ENCODE data around the gene DLGAP1. TPM values are rescaled to one million over a fixed set of nuclear protein-coding genes. Genes with fewer than 3 reads are reported as not detected.

The DLGAP1 gene
- total RNA-seq, 1 donor from 2014 or later: 3.2 TPM

DNA sequence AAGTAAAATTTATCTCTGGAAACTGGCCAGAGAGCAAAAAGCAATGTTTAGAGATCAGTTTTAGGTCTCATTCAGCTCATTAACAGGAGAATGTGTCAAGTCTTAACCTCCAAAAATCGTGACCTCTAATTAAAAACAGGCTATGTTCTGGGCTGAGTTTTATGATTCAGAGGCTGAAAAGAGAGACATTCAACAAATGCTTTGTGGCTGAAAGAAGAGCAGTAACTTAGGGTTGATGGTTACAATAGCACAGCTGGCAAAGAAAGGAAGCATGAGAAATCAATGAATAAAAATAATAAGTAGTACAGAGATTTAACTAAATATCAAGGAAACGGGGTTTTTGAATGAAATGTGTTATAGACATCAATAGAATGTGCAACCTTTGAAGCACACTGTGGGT lies 992.1 kb downstream of the DLGAP1 start:
- Histone ChIP-seq H3K27me3 (no peaks in the 10 kb centered on the region), H3K36me3 (peaks cover 0 to 14% of the 10 kb centered on the region in 2 donors), H3K9me3 (no peaks in the 10 kb centered on the region), H3K4me1 (peaks cover 26% of the 10 kb centered on the region), H3K4me3 (no peak overlapping the region), H3K27ac (no peak overlapping the region)
- intact Hi-C loops (cut with DNase I): no loop called here
- TF ChIP-seq POLR2AphosphoS5 (IDR thresholded peaks at IDR 0.05; ENCODE audit: insufficient read depth in 1 of 2, low read depth in 1 of 2): no peak
- TF ChIP-seq, protein P1, sequence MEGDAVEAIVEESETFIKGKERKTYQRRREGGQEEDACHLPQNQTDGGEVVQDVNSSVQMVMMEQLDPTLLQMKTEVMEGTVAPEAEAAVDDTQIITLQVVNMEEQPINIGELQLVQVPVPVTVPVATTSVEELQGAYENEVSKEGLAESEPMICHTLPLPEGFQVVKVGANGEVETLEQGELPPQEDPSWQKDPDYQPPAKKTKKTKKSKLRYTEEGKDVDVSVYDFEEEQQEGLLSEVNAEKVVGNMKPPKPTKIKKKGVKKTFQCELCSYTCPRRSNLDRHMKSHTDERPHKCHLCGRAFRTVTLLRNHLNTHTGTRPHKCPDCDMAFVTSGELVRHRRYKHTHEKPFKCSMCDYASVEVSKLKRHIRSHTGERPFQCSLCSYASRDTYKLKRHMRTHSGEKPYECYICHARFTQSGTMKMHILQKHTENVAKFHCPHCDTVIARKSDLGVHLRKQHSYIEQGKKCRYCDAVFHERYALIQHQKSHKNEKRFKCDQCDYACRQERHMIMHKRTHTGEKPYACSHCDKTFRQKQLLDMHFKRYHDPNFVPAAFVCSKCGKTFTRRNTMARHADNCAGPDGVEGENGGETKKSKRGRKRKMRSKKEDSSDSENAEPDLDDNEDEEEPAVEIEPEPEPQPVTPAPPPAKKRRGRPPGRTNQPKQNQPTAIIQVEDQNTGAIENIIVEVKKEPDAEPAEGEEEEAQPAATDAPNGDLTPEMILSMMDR (IDR thresholded peaks at IDR 0.05): no peak
- no peak for DNase-seq (ENCODE audit: extremely low spot score in 2 of 2)

DNA sequence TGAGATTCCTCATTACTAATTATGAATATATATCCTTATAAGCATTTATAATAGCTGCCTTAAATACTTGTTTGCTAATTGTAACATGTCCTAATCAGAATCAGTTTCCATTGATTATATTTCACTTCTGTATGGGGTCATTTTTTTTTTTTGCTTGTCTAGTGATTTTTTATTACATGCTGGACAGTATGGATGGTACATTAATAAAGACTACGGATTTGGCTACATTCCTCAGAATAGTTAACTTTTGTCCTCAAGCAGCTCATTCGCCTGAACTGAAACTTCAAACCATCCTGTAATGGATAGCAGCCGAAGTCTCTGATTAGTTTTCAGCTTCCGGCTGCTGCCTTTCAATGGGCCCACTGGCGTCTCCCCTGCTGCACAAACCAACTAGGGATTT lies 993.4 kb downstream of the DLGAP1 start:
- H3K27me3 ChIP-seq: no peaks in the 10 kb centered on the region
- no peak overlapping the region for H3K27ac ChIP-seq
- no peak for TF ChIP-seq POLR2AphosphoS5 (IDR thresholded peaks at IDR 0.05; ENCODE audit: insufficient read depth in 1 of 2, low read depth in 1 of 2)
- TF ChIP-seq, protein P1 (IDR thresholded peaks at IDR 0.05): no peak
- no peak for TF ChIP-seq POLR2A (IDR thresholded peaks at IDR 0.05)
- H3K9me3 ChIP-seq: no peaks in the 10 kb centered on the region
- intact Hi-C loops (cut with DNase I): no loop called here
- no peak overlapping the region for H3K4me3 ChIP-seq
- no peak for DNase-seq (ENCODE audit: extremely low spot score in 2 of 2)
- peaks cover 35% of the 10 kb centered on the region for H3K4me1 ChIP-seq
- H3K36me3 ChIP-seq: peaks cover 0 to 27% of the 10 kb centered on the region in 2 donors

DNA sequence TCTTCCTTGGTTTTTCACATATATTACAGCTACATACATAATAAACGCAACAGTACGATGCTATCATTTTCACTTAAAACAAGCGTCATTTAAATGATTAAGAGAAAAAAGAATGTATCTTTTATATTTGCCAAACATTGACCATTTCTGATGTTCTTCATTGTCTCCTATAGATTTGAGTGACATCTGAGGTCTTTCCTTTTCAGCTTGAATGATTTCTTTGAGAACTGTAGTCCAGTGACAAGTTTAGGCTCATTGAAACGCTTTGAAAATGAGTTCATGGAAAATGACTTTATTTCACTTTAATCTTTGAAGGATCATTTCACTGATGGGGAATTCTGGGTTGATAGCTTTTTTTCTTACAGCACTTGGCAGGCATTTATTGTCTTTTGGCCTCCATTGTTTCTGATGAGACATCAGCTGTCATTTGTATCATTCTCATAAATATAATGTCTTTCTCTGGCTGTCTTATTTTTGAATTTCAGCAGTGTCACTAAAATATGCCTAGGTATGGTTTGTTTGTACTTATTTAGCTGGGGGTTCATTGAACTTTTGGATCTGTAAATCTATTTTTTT lies 994.2 kb downstream of the DLGAP1 start:
- H3K9me3 ChIP-seq: no peaks in the 10 kb centered on the region
- H3K4me1 ChIP-seq: peaks cover 37% of the 10 kb centered on the region
- intact Hi-C loops (cut with DNase I): no loop called here
- H3K36me3 ChIP-seq: peaks cover 0 to 35% of the 10 kb centered on the region in 2 donors
- H3K27ac ChIP-seq: no peak overlapping the region
- no peak for DNase-seq (ENCODE audit: extremely low spot score in 2 of 2)
- no peaks in the 10 kb centered on the region for H3K27me3 ChIP-seq
- TF ChIP-seq, protein P1 (IDR thresholded peaks at IDR 0.05): no peak
- TF ChIP-seq POLR2AphosphoS5 (IDR thresholded peaks at IDR 0.05; ENCODE audit: insufficient read depth in 1 of 2, low read depth in 1 of 2) (no peak), POLR2A (IDR thresholded peaks at IDR 0.05) (no peak)
- H3K4me3 ChIP-seq: no peak overlapping the region

DNA sequence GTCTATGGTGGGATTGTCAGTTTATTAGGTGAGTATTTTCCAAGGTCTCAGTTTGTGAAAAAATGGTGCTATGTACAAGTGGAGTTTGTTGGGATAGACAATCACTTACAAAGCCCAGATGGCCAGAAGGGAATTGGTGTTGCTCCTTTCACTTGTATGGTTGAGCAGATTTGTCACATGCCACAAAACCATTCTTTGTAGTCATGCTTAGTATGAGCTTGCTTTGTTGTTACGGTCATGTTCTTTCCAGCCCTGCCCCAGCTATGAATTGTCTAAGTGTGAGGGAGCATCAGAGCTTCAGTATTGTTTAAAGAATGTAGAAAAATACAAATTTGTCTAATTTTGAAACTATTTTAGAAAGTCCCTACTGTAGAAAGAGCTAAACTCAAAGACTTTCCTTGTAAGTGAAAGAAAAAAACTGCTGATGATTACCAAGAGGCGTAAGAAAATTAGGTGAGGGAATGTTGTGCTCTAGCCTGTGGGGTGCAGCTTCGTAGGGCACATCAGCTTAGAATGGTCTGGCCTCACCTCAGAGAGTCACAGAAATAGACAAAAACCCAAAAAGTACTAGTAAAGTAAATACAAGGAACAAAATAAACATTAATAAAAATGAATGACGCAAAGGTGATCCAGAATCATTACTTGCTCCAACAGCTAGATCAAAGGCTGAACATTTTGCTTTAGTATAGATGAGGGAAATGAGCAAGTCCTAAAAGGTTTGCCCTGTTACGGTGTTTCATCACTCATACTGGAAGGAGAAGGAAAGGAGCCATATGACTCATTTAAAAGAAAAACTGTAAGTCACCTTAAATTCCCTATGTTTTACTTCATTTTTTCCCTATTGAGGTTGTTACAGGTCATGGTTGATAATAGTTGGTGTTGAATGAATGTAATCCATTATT lies 995.9 kb downstream of the DLGAP1 start:
- no peak for TF ChIP-seq POLR2A (IDR thresholded peaks at IDR 0.05)
- TF ChIP-seq, protein P1 (IDR thresholded peaks at IDR 0.05): no peak
- TF ChIP-seq POLR2AphosphoS5 (IDR thresholded peaks at IDR 0.05; ENCODE audit: insufficient read depth in 1 of 2, low read depth in 1 of 2): no peak
- Histone ChIP-seq H3K36me3 (peaks cover 0 to 35% of the 10 kb centered on the region in 2 donors), H3K4me1 (peaks cover 54% of the 10 kb centered on the region), H3K27ac (no peak overlapping the region), H3K4me3 (no peak overlapping the region), H3K9me3 (no peaks in the 10 kb centered on the region), H3K27me3 (no peaks in the 10 kb centered on the region)
- intact Hi-C loops (cut with DNase I): no loop called here
- DNase-seq (ENCODE audit: extremely low spot score in 2 of 2): no peak

DNA sequence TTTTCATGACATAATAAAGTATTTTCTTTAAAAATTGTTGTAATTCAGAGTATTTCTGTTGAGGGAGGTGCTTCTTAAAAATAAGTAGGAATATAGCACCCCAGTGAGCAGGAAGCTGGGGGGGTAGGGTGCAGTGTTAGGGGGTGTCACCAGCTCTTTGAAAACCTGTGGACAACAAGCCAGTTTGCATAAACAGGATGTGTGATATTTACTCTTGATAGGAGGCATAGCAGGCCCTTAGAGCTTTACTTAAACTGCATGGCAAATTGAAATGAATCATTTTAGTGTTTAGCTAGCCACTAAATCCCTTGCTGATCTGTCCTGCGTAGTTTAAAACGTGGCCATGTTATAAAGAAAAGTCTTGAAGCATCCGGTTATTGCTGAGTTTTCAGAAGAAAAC lies 996.7 kb downstream of the DLGAP1 start:
- Histone ChIP-seq H3K4me3 (no peak overlapping the region), H3K36me3 (peaks cover 0 to 35% of the 10 kb centered on the region in 2 donors), H3K4me1 (peaks cover 56% of the 10 kb centered on the region), H3K27me3 (no peaks in the 10 kb centered on the region), H3K27ac (no peak overlapping the region), H3K9me3 (no peaks in the 10 kb centered on the region)
- TF ChIP-seq, protein P1 (IDR thresholded peaks at IDR 0.05): no peak
- intact Hi-C loops (cut with DNase I): no loop called here
- no peak for DNase-seq (ENCODE audit: extremely low spot score in 2 of 2)
